NCI-H774 (cell line): Measurements from ENCODE around the gene IMMP2L.

Source experiments
- DNase-seq: peaks from one replicate; lab custom pipeline; 2025; lab: John Stamatoyannopoulos, UW

IMMP2L gene

GRCh38 chr7:110861163-110861562 lies 701.1 kb downstream of the IMMP2L start:
- DNase-seq, result no peak

DNA sequence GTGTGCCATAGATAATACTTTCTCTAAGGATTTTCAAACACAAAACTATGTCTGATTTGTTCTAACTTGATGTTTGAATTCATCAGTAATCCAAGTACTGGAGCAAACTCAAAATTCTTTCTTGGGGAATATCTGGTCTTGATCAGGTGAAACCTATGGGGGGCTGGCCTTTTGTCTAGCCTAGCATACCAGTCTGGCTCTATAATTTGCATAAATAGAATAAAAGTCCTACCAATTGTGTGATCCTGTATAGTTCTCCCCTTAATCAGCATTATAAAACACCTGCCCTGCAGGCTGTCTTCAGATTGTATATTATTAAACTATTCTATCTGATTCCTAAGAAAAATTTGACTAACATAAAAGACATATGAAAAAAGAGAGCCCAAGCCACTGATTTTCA lies 705.2 kb downstream of the IMMP2L start:
- no peak for DNase-seq

GRCh38 chr7:110856704-110857103 lies 705.6 kb downstream of the IMMP2L start:
- DNase-seq, result no peak

GRCh38 chr7:110854651-110855050 lies 707.6 kb downstream of the IMMP2L start:
- no peak for DNase-seq

- no peak for DNase-seq
These were observed 708.1 kb downstream of the IMMP2L start for GRCh38 chr7:110854166-110854565.

- DNase-seq, result no peak
These were observed 709.0 kb downstream of the IMMP2L start for GRCh38 chr7:110853263-110853662.

GRCh38 chr7:110852156-110852940 lies 709.9 kb downstream of the IMMP2L start:
- no peak for DNase-seq

GRCh38 chr7:110850224-110850623 lies 712.1 kb downstream of the IMMP2L start:
- DNase-seq, result no peak

DNA sequence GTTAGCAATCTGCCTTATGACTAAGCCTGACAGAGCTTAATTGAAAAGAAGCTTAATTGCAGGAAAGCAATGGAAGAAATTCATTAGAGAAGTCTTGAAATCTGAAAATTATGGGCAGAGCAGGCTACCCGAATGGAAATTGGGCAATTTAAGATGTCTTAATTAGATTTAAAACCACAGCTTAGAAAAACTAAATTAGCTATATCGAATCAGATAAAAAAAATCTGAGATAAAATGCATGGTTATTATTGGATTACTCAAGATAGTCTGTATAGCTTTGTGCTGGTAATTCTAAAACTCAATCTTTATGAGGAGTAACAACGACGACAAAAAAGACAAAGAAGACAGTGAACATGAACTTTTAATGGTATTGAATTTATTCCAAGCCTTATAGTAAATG lies 719.5 kb downstream of the IMMP2L start:
- no peak for DNase-seq

DNA sequence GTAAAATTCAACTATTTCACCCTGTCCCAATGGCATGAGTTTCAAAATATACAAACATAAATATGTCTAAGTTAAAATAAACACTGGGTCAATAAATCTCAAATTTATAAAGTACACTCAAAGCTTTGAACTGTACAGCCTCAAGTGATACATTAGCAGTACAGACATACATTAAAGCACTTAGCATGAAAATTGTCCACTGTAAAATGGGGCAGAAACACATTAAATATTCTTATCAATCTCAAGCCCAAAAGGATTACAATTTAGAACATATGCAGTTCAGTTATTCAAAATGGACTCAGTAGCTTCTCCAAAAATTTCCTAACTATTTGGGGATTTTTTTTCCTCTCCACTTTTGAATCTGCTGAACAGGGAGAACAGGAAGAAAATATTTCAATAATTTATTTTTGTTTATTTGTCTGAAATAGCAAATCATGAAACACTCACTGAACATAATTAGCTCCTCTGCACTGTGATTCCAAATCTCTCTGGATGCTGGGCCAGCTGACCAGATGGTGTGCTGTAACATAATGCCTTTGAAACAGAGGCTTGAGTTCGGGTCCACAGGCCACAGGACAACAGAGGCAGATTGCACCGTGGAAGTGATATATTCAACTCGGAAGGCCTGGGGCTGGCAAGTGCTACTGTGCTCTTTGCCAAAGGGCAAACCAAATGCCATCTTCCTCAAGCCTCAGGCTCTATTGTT lies 720.3 kb downstream of the IMMP2L start:
- no peak for DNase-seq

DNA sequence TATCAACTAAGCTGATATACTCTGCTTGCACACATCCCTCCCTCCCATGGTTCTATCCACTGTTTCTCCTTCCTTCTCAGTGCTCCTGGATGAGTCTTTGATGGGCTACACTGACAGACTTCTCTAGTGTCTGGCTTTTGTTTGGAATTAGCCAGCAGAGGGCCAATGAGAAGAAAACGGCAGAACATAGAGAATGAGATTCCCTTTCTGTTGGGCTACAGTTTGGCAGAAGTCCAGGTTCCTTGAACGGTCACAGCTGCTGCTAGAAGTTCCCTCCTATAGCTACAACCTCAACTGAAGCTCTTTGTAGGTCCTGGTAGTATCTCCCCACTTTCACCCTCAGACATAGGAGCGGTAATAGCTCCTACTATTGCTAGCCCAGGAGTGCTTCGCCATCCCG lies 722.4 kb downstream of the IMMP2L start:
- no peak for DNase-seq

- no peak for DNase-seq
These were observed 726.4 kb downstream of the IMMP2L start for GRCh38 chr7:110835849-110836248.

- no peak for DNase-seq
These were observed 727.1 kb downstream of the IMMP2L start for GRCh38 chr7:110835218-110835617.

GRCh38 chr7:110831419-110831818 lies 730.9 kb downstream of the IMMP2L start:
- no peak for DNase-seq

GRCh38 chr7:110830778-110831177 lies 731.5 kb downstream of the IMMP2L start:
- DNase-seq, result no peak

DNA sequence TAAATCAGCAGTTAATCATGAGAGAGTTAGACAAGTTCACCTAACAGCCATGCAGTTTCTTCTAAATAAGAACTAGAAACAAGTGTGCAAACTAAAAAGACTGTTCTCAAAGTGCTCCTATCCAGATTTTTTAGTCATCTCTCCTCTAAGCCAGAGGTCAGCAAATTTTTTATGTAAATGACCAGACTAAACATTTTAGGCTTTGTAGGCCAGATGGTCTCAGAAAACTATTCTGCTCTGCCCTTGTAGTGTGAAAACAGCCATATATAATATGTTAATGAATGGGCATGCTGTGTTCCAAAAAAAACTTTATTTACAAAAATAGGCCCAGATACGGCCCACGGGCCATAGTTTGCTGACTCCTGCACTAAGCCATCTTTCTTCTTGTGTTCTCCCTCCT lies 734.4 kb downstream of the IMMP2L start:
- no peak for DNase-seq

DNA sequence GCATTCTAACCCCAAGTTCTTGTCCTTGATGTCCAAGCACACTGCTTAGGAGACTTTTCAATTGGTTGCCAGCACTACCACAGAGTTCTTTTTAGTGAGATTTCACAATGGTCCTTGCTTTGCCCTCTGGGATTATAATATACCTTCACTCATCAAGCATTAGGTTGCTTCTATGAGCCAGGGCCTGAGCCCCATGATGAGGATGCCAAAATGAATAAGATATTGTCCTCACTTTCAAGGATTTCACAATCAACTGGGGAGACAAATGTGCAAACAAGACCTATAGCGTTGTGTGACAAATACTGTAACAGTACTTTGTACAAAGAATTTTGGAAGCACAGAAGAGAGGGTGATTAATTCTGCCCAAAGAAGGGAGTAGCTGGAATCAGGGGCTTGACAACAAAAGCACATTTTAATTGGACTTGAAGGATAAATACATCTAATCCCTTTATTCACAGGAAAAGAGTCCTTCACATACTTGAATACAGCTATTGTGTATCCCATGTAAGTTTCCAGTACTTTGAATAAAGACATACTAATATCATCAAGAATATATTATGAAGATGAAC lies 734.9 kb downstream of the IMMP2L start:
- no peak for DNase-seq

DNA sequence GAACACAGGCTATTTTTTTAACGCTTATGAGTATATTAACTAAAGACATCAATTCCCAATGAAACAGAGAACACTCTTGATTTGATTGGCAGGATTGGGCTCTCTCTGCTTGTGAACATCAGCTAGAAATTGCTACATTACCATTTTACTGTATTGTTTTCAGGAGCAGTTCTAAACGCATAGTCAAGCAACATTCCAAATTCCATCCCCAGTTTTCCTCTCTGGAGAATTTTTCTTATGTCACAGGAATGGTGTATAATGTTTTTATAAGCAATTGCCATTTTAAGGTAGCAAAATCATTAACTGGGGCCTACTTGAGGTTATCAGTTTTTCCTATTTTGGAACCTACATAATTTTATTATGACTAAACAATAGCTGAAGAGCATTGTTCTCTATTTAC lies 748.3 kb downstream of the IMMP2L start:
- DNase-seq, result no peak

- DNase-seq, result no peak
These were observed 752.5 kb downstream of the IMMP2L start for GRCh38 chr7:110809832-110810231.

DNA sequence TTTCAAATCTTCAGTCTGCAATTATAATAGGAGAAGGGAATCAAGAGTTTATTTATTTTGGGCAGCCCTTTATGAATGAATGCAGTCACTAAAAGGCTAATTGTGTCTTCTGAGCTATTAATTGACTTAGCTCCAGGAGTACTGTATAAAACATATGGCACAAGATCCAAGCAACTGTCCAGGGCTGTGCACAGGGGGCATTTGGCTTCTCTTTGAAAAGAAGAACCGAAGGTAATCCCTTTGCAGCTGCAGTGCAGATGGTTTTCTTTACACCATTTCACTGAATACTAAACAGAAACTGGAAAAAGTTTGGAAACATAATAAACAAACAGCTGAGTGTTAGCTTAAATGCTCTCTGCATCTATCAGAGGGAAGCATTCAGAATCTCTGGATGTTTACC lies 753.9 kb downstream of the IMMP2L start:
- DNase-seq, result no peak

DNA sequence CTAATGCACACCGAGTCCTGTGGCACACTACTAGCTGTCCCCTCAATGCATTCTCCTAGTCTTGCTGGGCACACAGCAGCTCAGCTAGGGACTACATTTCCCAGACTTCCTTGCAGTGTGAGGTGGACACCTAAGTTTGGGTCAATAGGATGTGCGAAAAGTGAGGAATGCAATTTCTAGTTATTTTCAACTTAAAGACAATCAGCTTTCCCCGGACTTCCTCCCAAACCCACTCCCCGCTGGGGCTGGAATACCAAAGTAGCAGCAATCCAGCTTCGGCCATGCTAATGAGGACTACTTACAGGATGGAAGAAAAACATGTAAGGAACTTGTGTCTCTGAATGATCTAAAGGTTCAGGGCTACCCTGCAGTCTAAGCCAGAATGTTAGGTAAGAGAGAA lies 757.8 kb downstream of the IMMP2L start:
- no peak for DNase-seq

DNA sequence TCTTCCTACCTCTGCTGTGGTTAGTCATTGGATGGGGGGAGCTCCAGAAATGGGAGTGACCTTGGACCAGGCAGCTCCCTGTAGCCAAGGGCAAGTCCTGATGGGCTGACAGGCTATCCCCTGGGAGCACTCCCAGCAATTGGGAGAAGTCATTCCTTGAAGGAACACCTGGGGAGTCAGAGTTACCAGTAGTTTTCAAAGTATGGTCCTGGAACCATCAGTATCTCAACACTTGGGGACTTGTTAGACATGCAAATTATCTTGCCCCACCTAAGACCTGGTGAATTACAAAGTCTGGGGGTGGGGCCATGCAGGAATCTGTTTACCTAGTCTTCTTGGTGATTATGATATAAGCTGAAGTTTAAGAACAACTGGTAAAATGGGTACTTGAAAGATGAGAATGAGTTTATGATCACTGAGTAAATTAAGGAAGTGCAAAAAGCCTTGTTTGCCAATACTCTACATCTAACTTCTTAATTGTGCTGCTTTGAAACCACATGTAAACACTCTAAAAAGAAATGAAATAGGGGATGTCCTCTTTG lies 758.6 kb downstream of the IMMP2L start:
- no peak for DNase-seq

GRCh38 chr7:110801502-110801901 lies 760.8 kb downstream of the IMMP2L start:
- DNase-seq, result no peak
